ENCODE data around the gene MALL.
"Not testable (repeated sequence)": the region's sequence is repeated elsewhere in the genome, so short reads cannot be mapped to it uniquely, and the experiment has no call there.

The MALL gene

DNA sequence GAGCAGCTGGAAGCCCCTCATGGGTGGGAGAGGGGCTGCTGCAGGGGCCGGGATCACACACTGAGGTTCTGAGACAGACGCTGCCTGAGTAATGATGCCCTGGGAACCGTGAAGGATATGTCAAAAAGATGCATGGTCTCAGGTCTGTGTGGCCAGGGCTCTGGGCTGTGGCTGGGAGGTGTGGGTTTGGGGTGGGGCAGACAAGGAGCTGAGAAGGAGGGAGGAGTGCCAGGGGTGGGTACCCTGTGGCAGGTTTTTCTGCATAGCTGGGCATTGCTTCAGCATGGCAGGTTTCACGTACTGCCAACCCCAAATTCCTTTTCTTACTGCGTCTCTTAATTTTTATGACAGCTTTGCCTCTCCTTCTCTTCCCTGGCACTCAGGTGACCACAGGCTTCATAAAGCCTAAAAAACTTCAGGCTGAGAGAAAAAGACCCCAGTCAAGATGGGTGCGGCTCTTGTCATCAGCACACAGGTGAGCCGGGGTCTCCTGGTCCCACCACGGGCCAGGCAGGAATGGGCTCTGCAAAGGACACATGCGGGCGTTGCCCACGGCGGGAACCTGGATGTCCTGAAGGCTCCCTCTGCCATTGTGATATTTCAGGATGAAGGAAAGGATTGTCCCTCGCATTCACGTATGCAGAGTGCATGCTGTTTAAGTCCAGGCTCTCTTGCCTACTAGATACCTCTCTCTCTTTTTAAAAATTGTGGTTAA lies 18.0 kb downstream of the MALL start:
- DNase-seq, result no peak

DNA sequence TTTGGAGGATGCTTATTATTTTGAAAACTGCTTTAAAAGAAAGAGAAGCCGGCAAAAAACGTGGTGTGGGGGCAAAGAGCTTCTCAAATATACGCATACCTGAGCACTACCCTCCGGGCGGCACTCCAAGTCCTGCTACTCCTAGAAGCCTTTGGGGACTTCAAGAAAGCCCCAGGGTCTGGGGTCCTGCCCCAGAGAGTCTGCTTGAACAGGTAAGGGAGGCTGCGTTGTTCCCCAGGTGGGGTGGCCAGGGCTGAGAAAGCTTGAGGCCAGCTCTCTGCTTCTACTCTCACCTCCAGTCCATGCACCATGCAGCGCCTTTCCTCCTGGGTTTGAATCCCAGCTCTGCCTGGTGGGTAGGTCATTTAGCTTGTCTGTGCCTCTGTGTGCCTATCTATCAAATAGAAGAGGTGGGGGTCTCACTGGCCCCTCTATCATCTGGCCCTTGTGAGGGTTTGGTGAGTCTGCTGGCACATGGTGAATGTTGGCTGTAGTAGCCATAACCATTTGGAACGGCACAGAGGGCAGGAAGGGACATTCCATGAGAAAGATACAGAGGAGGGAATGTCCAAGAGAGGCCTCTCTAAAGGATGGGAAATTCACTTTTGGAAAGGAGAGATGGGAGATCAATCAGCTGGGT lies 19.5 kb downstream of the MALL start:
- no peak for DNase-seq

DNA sequence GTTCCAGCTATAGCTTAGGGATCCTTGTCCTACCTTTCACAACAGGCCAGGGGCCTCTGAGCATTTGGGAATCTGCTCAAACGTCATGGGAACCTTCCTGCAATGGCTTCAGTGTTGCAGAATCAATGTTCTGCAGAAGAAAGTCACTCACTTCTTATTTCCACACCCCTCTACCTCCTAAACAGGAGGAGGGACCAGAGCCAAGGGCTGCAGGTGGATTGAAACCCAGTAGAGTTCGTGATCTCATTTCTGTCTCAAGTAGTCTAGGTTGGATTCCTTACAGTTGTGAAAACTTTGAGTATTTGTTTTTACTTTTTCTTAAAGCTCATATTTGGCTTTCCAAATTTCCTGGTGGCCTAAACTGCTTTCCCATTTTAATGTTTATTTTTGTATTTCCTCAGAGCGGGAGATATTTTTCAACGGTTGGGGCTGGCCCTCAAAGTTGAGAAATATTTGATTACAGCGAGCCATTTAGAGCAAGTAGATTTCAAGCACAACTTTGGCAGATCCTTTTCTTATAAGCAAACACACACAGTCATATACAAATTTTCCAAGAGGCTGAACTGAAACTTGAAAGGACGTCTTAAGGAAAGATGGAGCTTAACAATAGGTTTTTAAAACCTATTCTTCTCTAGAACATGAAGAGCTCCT lies 20.6 kb downstream of the MALL start:
- DNase-seq, result not testable (repeated sequence)

DNA sequence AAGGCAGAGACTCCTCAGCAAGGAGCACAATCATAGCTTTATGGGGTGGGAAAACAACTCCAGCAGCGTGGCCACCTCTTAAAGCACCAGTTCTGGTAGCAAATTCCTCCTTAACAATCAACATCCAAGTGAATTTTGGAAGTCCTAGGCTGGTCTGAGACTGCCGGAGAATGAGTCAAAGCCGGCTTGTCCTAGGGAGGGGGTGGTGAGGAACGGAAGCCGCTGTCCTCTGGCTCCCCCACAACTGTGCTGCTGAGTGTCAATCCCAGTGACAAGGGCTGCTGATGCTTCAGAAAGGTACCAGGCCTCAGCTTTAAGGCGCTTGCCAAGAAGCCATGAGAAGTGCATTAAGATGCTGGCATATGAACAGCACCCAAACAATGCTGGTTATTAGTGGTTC lies 21.7 kb downstream of the MALL start:
- DNase-seq, result not testable (repeated sequence)

DNA sequence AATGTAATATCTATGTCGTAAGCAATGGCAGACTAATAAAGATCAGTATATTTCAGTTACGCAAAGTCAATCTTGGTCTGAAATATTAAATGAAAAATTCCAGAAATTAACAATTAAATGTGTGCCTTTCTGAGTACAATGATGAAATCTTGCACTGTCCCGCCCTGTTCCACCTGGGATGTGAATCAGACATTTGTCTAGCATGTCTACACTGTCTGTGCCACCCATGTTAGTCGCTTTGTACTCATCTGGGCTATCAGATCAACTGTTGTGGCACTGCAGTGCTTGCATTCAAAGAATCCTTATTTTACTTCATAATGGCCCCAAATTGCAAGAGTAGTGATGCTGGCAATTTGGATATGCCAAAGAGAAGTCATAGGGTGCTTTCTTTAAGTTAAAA lies 25.5 kb downstream of the MALL start:
- not testable (repeated sequence) for DNase-seq

DNA sequence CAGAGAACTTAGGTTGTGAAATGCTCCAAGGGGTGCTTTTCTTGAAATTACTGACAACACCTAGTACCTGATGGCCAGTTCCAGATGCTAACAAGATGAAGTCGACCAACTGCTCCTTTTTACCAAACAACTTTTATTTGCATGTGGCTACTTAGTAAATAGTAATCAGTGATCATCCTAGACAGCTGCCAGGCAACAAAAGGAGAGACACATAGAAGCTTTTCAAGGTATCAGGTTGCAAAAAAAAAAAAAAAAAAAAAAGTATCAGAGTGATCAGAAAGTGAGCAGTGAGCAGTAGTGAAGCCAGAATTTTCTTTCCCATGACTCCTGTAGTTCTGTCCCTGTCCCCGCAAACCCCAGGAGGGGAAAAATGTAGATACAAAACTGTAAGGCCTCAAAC lies 31.9 kb downstream of the MALL start:
- DNase-seq, result not testable (repeated sequence)

DNA sequence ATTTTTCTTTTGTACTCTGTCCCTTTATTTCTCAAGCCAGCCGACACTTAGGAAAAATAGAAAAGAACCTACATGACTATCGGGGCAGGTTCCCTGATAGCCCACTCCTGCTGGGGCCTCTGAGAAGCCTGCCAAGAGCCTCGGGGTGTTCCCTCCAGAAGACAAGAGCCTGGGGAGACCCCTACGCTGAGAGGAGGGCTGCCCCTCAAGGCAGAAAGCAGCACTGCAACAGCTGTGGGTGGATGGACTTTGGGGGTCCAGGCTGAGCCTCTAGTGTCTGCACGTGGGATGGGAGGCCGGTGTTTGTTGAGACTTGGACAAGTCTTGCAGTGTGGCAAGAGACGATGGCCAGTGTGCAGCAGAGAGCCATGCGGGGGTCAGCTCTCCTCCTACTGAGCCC lies 32.5 kb downstream of the MALL start:
- DNase-seq, result not testable (repeated sequence)

DNA sequence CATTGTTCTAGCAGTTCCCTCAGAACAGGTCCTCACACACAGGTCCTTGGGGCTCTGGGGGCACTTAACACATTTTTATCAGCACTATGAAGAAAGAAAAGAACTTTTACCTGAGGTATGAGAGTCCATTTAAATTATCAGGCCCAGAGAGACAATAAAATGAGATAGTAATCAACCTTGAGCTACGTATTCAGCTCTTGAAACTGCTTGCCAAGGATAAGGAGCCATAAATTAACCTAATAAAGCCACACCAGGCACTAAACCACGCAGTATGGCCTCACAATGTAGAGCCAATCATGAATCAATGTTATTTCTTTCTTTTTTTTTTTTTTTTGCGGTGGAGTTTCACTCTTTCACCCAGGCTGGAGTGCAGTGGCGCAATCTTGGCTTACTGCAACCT lies 37.5 kb downstream of the MALL start:
- not testable (repeated sequence) for DNase-seq

DNA sequence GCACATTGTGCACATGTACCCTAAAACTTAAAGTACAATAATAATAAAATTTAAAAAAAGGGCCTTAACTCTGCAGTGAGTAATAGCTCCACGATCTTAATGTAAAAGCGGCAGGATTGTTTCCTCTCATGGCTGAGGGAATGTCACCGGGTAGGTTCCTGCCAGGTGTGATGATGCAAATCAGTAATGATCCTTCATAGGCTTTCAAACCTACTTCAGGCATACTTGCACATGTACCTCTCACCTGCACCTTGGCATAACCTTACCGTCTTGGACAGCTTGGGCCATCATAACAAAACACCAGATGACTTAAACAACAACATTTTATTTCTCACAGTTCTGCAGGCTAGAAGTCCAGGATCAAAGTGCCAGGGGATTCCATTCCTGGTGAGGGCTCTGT lies 39.7 kb downstream of the MALL start:
- not testable (repeated sequence) for DNase-seq

DNA sequence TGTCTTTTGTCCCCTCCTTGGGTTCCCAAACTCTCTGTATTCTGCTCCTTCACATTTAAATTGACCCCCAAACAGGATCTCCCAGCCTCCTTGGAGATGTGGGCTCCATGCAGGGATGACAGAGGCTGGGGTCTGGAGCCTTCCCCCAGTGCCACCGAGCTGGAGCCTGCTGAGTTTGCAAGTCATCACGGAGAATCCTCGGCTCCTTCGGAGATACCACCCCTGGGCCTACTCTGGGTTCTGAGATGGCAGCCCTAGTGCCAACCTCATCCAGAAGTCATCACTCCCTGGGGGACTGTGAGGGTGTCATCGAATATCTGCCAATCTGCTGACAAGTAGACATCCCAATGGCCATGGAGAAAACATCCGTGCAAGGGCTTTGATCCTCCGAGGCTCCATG lies 45.8 kb downstream of the MALL start:
- not testable (repeated sequence) for DNase-seq

DNA sequence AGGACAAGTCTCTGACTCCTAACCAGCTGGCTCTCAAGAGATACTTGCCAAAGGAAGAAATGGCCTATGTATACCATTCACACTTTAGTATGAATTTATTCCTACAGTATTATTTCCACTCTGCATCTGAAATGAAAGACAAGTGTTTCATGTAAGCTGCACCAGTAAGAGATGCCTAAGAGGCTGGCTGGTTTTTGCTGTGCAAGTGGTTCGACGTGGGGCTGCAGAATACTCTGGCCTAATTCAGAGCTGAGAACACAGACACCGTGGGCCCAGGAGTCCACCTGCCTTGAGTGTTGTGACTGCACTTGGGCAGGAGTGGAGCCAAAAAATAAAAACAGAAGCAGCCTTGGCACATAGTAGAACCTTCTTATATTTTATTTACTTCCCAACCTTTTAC lies 47.5 kb downstream of the MALL start:
- DNase-seq, result not testable (repeated sequence)

DNA sequence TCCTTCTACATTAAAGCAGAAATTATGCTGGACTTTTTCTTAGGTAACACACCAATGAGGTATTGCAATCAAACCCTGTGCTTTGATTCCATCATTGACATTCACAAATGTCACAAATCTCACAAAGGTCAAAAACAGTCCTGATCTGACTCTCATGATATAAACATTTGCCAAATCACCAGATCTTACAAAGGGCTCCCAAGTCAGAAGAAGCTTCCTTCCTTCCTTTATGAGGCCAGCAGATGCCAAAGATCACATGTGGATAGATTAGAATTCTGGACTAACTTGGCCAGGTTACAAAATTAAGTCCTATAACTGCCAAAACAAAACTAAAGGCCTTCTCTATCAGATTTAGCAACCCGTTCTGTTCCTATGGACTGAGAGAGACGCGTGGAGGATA lies 53.3 kb downstream of the MALL start:
- not testable (repeated sequence) for DNase-seq

DNA sequence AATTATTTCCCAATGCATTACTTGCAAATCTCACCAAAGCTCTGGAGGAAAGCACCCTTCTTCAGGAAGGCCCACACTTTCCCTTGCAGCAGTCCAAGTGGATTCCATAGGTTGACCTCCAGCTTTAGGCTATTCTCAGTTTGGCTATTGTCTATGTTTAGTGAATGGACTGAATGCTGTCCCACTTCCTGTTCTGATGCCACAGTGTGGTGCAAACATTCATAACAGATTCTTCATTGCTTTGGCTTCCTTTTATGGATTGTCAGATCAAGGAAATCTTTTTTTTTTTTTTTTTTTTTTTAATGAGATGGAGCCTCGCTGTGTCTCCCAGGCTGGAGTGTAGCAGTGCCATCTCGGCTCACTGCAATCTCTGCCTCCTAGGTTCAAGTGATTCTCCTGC lies 55.1 kb downstream of the MALL start:
- not testable (repeated sequence) for DNase-seq

DNA sequence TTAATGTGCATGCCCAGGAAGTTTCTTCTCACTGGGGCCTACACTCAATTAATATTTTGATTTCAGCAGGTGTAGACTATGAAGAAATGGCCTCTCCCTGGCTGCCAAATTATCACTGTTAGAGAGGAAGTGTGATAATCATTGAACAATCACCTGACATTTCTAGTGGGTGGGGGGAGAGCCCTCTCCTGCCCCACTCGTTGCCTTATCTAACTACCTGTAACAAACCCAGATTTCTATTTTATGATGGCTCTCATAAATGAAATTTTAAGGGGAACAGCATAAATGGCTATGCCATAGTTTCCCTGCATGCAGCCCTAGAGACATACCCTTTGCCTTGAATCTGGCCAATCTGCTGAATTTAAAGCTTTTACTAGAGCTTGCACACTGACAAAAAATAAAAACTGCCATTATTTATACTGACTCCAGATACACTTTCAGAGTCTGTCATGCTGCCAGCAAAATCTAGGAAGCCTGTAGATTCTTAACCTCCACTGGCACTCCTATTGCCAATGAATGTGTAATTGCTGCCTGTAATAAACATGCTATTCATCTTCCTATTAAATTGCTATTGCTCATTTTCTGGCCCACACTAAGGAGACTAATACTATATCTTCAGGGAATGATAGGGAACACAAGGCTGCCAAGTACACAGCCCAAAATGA lies 55.8 kb downstream of the MALL start:
- DNase-seq, result not testable (repeated sequence)

DNA sequence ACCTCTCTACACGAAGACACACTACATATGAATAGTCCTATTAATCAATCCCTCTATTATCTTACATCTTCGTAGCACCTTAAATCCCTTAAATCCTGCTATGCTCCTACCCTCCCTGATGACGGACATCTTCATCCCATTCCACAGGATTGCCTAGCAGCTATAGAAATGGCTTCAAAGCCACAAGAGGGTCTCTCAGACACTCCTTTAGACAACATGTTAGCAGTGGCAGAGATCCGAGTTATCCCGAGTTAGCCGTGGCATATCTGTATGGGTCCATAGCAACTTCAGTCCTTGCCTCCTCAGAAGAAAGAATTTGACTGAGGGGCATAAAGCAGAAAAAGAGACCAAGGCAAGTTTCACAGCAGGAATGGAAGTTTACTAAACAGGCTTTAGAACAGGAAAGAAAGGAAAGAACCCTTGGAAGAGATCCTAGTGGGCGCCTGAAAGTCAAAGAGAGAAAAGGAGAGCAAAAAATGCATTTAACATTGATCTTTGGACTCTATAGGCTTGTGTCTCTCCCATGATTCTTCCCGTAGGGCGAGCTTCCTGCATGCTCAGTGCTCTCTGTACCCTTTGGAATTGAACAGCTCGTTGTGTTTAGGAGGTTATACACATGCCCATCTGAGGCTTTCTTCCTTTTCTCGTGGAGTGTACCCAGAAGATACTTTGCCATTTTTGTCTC lies 56.5 kb downstream of the MALL start:
- not testable (repeated sequence) for DNase-seq

DNA sequence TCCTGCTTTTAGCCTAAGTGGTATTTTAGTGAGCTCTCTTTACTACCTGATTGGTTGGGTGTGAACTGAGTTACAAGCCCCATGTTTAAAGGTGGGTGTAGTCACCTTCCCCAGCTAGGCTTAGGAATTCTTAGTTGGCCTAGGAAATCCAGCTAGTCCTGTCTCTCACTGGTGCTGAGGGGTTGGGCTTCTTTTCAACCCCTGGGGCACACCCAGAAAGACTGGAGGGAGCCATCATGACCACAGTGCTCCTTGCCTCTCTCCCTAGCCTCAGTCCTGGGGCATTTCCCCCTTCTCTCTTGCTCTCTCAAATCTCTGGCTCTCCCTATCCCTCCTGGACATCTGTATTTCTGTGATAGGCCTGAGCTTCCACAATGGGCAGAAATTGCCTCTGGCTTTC lies 57.6 kb downstream of the MALL start:
- DNase-seq, result not testable (repeated sequence)

DNA sequence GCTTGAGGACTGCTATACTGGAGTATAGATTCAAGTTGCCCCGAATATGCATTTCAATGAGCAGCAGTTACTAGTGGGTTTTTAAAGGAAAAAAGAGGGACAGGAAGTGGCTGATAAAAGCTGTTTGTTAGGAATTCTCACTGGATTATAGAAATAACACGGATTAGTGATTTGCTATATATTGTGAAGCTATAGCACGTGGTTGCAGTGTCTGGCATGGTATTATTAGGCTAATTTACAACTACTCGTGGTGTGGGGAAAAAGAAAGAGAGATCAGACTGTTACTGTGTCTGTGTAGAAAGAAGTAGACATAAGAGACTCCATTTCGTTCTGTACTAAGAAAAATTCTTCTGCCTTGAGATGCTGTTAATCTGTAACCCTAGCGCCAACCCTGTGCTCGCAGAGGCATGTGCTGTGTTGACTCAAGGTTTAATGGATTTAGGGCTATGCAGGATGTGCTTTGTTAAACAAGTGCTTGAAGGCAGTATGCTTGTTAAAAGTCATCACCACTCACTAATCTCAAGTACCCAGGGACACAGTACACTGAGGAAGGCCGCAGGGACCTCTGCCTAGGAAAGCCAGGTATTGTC lies 59.7 kb downstream of the MALL start:
- not testable (repeated sequence) for DNase-seq

DNA sequence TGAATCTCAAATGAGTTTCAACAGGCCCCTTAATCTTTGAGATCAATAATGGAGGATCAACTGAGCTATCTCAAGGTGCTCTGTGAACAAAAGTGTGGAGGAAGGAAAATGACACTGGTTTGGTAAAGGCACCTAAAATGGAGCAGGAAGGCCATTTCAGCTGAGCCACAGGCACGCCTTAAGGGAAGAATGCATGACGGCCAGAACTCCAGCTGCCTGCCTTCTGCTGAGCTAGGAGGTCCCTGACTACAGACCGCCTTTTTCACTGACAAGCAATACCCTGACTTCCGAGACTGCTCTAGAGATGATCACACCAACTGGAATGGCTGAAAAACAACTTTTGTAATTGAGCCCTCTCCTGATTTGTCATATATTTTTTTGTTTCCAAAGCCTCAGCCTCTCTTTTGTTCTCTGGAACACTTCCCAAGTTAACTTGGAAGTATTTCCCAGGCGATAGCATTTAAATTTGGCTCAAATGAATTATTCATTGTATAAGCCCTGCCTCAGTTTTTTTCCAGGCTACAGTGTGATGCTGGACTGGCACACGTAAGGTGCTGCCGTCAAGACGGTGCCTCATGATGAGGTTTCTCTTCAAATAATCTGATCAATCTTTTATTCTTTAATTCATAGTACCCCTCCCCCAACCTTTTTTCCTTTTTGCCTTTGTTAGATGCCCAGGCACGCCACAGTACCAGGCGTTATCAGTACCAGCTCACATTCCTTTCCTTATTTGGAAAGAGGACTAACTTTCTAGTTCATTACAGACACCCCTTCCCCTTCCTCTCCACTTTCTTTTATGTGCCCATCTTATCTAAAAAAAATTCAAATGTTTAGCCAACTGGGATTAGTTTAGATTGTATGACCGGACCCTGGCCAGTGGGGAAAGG lies 60.9 kb downstream of the MALL start:
- DNase-seq, result not testable (repeated sequence)

DNA sequence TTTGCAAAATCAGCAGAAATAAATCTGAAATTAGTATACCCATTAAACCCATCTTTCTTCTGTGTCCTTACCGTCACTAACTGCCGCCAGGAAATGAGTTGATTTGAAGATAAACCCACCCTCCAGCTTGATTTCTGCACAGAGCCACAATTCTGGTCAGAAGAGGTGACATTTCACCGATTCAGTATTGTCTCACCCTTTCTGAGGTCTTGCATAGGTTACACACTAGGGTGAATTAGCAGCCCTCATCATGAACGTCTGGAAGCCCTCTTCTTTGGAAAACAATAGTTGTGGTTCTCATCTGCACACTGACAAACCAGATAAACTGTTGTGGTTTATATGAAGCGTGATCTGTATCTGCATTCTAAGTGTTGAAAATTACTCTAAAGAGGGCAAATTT lies 61.9 kb downstream of the MALL start:
- not testable (repeated sequence) for DNase-seq

DNA sequence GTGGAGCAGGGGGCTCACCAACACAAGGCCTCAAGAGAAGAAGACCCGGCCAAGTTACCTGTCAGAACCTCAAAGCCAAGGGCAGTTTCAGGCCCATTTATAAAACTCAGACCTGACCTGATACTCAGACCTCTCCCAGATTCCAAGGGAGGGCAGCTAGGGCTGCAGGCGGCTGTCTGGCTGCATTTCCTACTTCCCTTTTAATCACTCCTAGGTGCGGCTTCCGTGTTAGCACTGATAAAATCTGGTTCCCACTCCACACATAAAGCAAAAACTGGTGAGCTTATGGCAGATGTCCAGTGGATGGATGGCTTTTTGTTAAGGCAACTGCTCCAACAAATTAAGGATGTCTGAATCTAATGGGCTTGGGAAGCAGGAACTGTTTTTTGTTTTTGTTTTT lies 63.5 kb downstream of the MALL start:
- not testable (repeated sequence) for DNase-seq

DNA sequence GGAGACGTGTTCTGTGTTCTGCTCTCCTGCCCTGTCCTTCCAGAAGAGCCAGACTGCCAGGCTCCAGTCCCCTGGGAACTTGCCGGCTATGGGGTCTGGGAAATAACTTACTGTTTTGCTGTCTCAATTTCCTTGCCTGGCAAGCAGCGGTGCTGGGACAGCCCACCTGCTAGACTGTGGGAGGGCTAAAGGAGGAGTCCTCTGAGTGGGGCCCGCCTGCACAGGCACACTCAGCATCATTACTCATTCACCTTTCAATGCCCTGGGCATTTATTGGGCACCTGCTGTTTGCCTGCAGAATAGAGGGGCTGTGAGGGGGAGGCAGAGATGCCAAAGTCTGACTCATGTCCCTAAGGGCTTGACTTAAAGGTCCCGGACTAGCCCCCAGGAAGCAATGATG lies 65.4 kb downstream of the MALL start:
- not testable (repeated sequence) for DNase-seq

Measured in NCI-H524 (cell line).